GM12872 (cell line): ENCODE data around the gene KANSL1.

Experiments
- TF ChIP-seq, protein P1 (sequence below): IDR thresholded peaks from 3 replicates; pipeline ENCODE4 v1.5.1; 2011; ENCODE audit warnings: low read depth, mild to moderate bottlenecking, low read length, moderate library complexity; ENCODE audit not compliant: insufficient read depth

Gene KANSL1

DNA sequence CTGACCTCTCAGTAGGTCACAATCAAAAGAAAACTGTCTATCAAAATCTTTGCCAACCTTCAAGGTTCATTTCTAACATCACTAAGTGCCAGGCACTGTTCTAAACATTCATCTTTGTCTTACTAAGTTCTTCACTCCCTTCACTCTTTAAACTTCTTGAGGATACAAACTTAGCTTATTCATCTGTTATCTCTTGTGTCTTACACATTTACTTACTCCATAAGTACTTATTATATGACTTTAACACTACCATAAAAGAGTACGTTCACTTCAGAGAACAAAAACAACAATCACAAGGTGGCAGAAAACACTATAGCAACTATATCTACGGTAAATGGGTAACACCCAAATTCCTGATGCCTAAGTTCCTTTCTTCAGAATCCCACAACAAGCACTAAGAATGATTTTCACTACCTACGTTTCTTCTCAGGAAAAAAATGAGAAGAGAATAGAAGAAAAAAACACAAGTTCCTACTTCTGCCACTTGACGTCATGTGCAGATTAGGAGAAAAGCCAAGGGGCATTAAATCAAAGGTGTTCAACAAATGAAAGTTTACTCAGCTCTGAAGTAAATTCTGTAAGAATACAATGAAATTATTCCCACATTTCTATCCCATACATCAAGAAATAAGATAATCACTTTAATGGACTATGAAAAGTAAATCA lies 29.2 kb downstream of the KANSL1 start:
- TF ChIP-seq, protein P1, sequence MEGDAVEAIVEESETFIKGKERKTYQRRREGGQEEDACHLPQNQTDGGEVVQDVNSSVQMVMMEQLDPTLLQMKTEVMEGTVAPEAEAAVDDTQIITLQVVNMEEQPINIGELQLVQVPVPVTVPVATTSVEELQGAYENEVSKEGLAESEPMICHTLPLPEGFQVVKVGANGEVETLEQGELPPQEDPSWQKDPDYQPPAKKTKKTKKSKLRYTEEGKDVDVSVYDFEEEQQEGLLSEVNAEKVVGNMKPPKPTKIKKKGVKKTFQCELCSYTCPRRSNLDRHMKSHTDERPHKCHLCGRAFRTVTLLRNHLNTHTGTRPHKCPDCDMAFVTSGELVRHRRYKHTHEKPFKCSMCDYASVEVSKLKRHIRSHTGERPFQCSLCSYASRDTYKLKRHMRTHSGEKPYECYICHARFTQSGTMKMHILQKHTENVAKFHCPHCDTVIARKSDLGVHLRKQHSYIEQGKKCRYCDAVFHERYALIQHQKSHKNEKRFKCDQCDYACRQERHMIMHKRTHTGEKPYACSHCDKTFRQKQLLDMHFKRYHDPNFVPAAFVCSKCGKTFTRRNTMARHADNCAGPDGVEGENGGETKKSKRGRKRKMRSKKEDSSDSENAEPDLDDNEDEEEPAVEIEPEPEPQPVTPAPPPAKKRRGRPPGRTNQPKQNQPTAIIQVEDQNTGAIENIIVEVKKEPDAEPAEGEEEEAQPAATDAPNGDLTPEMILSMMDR: no peak

DNA sequence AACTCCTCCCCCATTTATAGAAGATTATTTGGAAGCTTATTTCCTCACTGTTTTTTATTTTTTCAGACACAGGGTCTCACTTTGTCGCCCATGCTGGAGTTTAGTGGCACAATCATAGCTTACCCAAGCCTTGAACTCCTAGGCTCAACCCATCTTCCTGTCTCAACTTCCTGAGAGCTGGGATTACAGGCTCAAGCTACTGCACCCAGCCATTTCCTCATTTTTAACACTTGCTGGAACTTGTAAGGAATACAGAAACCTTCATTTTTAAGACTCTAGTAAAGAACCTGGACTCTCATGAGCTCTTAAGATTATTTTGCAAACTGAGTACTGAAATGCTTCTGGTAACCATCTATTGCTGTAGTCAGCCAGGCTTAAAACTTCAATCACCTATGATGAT lies 29.9 kb downstream of the KANSL1 start:
- TF ChIP-seq, protein P1: no peak

DNA sequence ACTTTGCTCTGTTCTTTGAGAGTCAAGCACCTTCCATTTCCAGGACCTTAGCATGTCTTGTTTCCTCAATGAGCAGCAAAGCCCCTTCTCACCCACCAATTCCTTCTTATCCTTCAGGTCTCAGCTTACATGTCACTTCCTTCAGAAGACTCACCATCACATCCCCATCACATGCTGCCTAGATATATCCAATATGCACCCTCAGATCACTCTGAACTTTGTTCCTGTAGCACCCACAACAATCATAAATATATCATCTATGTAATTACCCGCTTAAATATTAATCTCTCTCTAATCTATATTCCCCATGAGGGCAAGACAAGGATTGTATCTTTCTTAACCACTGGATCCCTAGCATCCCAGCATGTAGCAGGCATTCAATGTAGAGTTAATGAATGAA lies 30.4 kb downstream of the KANSL1 start:
- TF ChIP-seq, protein P1: no peak

DNA sequence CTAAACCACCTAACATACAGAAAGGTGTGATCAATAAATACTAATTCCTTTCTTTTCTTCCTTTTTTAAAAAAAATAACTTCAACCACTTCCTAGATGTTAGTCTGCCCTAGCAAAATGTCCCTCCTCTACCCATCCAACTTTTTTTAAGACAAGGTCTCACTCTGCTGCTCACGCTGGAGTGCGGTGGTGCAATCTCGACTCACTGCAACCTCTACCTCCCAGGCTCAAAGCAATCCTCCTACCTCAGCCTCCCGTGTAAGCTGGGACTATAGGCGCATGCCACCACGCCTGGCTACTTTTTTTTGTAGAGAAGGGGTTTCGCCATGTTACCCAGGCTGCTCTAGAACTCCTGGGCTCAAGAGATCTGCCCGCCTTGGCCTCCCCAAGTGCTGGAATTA lies 33.1 kb downstream of the KANSL1 start:
- TF ChIP-seq, protein P1: no peak

DNA sequence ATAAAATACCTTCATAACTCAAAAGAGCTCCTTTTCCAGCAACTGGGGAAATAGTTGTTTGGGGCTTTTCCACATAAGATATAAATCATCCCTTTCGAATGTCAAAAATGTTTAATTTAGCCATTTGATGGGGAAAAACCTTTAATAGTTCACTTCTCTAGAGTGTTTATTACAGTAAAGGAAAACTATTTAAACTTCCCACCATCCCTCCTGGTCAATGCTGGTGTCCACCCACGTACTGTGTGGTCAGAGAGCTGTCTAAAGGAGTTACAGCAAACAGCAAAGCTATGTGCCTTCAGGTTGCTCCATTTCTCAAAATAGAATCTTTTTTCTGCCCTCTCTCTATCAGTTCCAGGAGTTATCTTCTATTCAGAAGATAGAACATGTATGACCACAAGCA lies 33.5 kb downstream of the KANSL1 start:
- TF ChIP-seq, protein P1: no peak

DNA sequence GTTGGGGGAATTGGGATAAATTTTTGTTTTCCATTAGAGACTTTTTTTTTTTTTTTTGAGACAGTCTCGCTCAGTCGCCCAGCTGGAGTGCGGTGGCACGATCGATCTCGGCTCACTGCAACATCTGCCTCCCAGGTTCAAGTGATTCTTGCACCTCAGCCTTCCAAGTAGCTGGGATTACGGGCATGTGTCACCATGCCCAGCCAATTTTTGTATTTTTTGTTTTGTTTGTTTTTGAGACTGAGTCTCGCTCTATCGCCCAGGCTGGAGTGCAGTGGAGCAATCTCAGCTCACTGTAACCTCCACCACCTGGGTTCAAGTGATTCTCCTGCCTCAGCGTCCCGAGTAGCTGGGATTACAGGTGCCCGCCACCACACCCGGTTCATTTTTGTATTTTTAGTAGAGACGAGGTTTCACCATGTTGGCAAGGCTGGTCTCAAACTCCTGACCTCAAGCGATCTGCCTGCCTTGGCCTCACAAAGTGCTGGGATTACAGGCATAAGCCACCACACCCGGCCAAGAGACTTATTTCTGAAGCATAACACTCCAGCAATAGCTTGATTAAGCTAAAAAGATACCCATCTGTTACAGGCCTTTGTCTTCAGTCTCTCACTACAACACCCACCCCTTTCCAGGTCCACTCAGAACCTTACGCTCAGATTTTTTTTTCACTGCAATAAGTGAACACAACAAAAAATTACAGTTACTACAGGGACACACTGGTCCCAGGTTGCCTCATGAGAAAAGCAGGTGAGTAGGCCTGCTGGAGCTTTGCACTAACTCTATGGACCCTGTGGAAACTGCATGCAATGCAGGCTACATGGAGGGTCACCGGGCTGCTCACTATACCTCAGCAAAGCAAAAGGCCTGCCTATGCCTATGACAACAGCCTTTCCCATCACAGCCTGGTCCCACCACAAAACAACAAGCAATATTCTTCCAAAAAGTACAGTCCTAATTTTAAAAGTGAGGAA lies 34.6 kb downstream of the KANSL1 start:
- TF ChIP-seq, protein P1: no peak

DNA sequence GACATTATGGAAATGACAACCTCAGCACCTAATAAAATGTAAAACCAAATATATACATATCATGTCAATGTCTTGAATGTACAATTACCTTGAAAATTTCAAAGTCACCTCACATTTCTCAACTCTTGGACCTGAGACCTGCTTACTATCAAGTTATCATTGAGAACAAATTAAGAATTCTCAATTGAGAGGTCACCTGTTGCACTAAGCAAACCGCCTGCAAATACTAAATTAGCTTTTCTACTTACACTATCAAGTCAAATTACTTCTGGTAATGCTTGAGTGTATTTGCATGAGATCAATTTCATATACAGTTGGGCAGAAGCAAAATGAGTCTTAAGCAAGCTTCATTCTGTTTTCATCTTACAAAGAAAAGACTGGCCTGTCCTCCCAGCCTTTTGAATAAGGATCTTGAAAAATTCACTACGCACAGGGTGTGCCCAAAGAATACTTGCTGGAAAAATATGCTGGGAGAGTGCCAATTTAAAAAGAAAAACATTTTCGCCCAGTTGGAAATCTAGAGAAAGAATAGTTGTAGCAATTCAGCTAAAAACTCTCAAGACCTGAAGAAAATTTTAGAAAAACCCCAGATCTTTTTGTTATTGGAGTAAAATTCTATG lies 35.7 kb downstream of the KANSL1 start:
- TF ChIP-seq, protein P1: no peak
